Measurements from ENCODE around the gene PRUNE1. TPM values are rescaled to one million over a fixed set of nuclear protein-coding genes. Genes with fewer than 3 reads are reported as not detected.
A peak's percentile ranks its signal among the peaks of the same experiment; 100 is the strongest.

PRUNE1 gene
- total and polyA plus RNA-seq, 2 donors = 16.2 to 16.7 TPM

DNA sequence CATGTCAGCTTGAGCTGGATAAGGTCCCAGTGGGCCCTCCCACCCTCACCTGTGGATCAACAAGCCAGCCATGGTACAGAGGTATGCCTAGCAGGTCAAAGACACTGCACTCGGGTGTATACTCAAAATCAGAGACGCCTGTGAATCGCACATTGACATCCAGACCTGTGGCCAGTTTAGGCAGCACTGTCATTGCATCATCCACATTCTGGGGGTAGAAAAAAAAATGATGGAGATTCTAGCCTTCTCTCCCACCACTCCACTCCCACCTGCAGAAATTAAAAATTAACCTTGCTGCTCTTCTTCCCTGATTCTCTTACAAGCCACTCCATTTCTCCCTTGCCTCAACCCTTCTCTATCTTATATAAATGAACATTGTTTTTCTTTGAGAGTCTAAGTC lies 7.8 kb upstream of the PRUNE1 start:
- Histone ChIP-seq H3K27me3 (ENCODE audit: control insufficient read depth in 2 of 2, insufficient read depth in 1 of 2, low read length in 1 of 2) (no peaks in the 10 kb centered on the region), H3K9me3 (ENCODE audit: control insufficient read depth in 2 of 2, insufficient read depth in 1 of 2, low read length in 1 of 2) (no peaks in the 10 kb centered on the region), H3K4me3 (ENCODE audit: low read length in 2 of 2) (no peak overlapping the region), H3K27ac (ENCODE audit: low read depth in 1 of 2, low read length in 1 of 2) (no peak overlapping the region), H3K4me1 (ENCODE audit: control insufficient read depth in 2 of 2, insufficient read depth in 2 of 2, low read length in 2 of 2) (peaks cover 15 to 37% of the 10 kb centered on the region in 2 donors), H3K36me3 (ENCODE audit: control insufficient read depth in 2 of 2, insufficient read depth in 2 of 2, low read length in 1 of 2) (peaks cover 0 to 4% of the 10 kb centered on the region in 2 donors)
- no peak for DNase-seq (ENCODE audit: low read depth in 6 of 9, low spot score in 9 of 9)
- 96% methylated on average over 3 of the region's 3 CpGs for WGBS

GRCh38 chr1:151001602-151002001 lies 6.6 kb upstream of the PRUNE1 start:
- no peak overlapping the region for H3K4me3 ChIP-seq (ENCODE audit: low read length in 2 of 2)
- peaks cover 0 to 4% of the 10 kb centered on the region in 2 donors for H3K36me3 ChIP-seq (ENCODE audit: control insufficient read depth in 2 of 2, insufficient read depth in 2 of 2, low read length in 1 of 2)
- H3K27me3 ChIP-seq (ENCODE audit: control insufficient read depth in 2 of 2, insufficient read depth in 1 of 2, low read length in 1 of 2) = no peaks in the 10 kb centered on the region
- H3K9me3 ChIP-seq (ENCODE audit: control insufficient read depth in 2 of 2, insufficient read depth in 1 of 2, low read length in 1 of 2) = no peaks in the 10 kb centered on the region
- H3K4me1 ChIP-seq (ENCODE audit: control insufficient read depth in 2 of 2, insufficient read depth in 2 of 2, low read length in 2 of 2) = peaks cover 25 to 45% of the 10 kb centered on the region in 2 donors
- 97% methylated on average over 4 of the region's 4 CpGs for WGBS
- no peak overlapping the region for H3K27ac ChIP-seq (ENCODE audit: low read depth in 1 of 2, low read length in 1 of 2)
- DNase-seq (ENCODE audit: low read depth in 6 of 9, low spot score in 9 of 9) = no peak

DNA sequence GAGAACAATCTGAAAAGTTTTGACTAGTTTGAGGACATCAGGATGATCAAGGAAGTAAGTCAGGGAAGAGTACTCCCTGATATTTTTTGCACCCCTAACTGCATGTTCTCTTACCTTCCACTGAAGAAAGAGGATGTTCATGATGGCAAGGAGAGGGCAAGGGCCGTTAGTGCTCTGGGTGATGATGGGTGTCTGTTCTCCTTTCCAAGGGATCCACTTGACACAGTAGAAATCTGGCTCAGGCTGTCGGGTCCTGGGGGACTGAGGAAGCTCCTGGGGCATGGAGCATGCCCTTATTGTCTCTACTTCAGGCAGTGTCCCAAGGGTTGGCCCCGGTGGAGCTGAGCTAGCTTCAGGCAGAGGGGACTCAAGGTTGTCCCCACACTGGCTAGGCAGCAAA lies 6.2 kb upstream of the PRUNE1 start:
- Histone ChIP-seq H3K9me3 (ENCODE audit: control insufficient read depth in 2 of 2, insufficient read depth in 1 of 2, low read length in 1 of 2) (no peaks in the 10 kb centered on the region), H3K27me3 (ENCODE audit: control insufficient read depth in 2 of 2, insufficient read depth in 1 of 2, low read length in 1 of 2) (no peaks in the 10 kb centered on the region), H3K4me3 (ENCODE audit: low read length in 2 of 2) (no peak overlapping the region), H3K27ac (ENCODE audit: low read depth in 1 of 2, low read length in 1 of 2) (no peak overlapping the region), H3K36me3 (ENCODE audit: control insufficient read depth in 2 of 2, insufficient read depth in 2 of 2, low read length in 1 of 2) (peaks cover 0 to 4% of the 10 kb centered on the region in 2 donors), H3K4me1 (ENCODE audit: control insufficient read depth in 2 of 2, insufficient read depth in 2 of 2, low read length in 2 of 2) (peaks cover 30 to 49% of the 10 kb centered on the region in 2 donors)
- DNase-seq (ENCODE audit: low read depth in 6 of 9, low spot score in 9 of 9) = no peak
- 99% methylated on average over 3 of the region's 3 CpGs for WGBS

- Histone ChIP-seq H3K27ac (ENCODE audit: low read depth in 1 of 2, low read length in 1 of 2) (no peak overlapping the region), H3K27me3 (ENCODE audit: control insufficient read depth in 2 of 2, insufficient read depth in 1 of 2, low read length in 1 of 2) (no peaks in the 10 kb centered on the region), H3K36me3 (ENCODE audit: control insufficient read depth in 2 of 2, insufficient read depth in 2 of 2, low read length in 1 of 2) (peaks cover 0 to 1% of the 10 kb centered on the region in 2 donors), H3K4me1 (ENCODE audit: control insufficient read depth in 2 of 2, insufficient read depth in 2 of 2, low read length in 2 of 2) (peaks cover 33 to 55% of the 10 kb centered on the region in 2 donors), H3K9me3 (ENCODE audit: control insufficient read depth in 2 of 2, insufficient read depth in 1 of 2, low read length in 1 of 2) (no peaks in the 10 kb centered on the region), H3K4me3 (ENCODE audit: low read length in 2 of 2) (no peak overlapping the region)
- no peak for DNase-seq (ENCODE audit: low read depth in 6 of 9, low spot score in 9 of 9)
- 83% methylated on average over 2 of the region's 2 CpGs for WGBS
Observed at GRCh38 chr1:151002611-151003010, 5.6 kb upstream of the PRUNE1 start.

- Histone ChIP-seq H3K27me3 (ENCODE audit: control insufficient read depth in 2 of 2, insufficient read depth in 1 of 2, low read length in 1 of 2) (no peaks in the 10 kb centered on the region), H3K4me1 (ENCODE audit: control insufficient read depth in 2 of 2, insufficient read depth in 2 of 2, low read length in 2 of 2) (peaks cover 37 to 60% of the 10 kb centered on the region in 2 donors), H3K36me3 (ENCODE audit: control insufficient read depth in 2 of 2, insufficient read depth in 2 of 2, low read length in 1 of 2) (no peaks in the 10 kb centered on the region), H3K4me3 (ENCODE audit: low read length in 2 of 2) (no peak overlapping the region), H3K27ac (ENCODE audit: low read depth in 1 of 2, low read length in 1 of 2) (peak overlapping the region in 1 of 2 donors; percentile 21), H3K9me3 (ENCODE audit: control insufficient read depth in 2 of 2, insufficient read depth in 1 of 2, low read length in 1 of 2) (no peaks in the 10 kb centered on the region)
- DNase-seq (ENCODE audit: low read depth in 6 of 9, low spot score in 9 of 9) = peak in 3 of 9 donors; percentile 35 to 69 (median 42)
Observed at GRCh38 chr1:151003180-151003579, 5.1 kb upstream of the PRUNE1 start.

- H3K36me3 ChIP-seq (ENCODE audit: control insufficient read depth in 2 of 2, insufficient read depth in 2 of 2, low read length in 1 of 2) = no peaks in the 10 kb centered on the region
- H3K9me3 ChIP-seq (ENCODE audit: control insufficient read depth in 2 of 2, insufficient read depth in 1 of 2, low read length in 1 of 2) = no peaks in the 10 kb centered on the region
- H3K4me1 ChIP-seq (ENCODE audit: control insufficient read depth in 2 of 2, insufficient read depth in 2 of 2, low read length in 2 of 2) = peaks cover 52 to 66% of the 10 kb centered on the region in 2 donors
- 49% methylated on average over 4 of the region's 4 CpGs for WGBS
- no peak for DNase-seq (ENCODE audit: low read depth in 6 of 9, low spot score in 9 of 9)
- no peaks in the 10 kb centered on the region for H3K27me3 ChIP-seq (ENCODE audit: control insufficient read depth in 2 of 2, insufficient read depth in 1 of 2, low read length in 1 of 2)
- H3K27ac ChIP-seq (ENCODE audit: low read depth in 1 of 2, low read length in 1 of 2) = peak overlapping the region; percentile 65 to 70
- peak overlapping the region; percentile 41 to 47 for H3K4me3 ChIP-seq (ENCODE audit: low read length in 2 of 2)
Observed at GRCh38 chr1:151005729-151006319, 2.4 kb upstream of the PRUNE1 start.

GRCh38 chr1:151006327-151007052 lies 1.8 kb upstream of the PRUNE1 start, which contains the start of gene MINDY1:
TSS of gene MINDY1 (minus strand) at chr1:151006902. CDS start at chr1:151002617, 4,285 bp downstream.
- Histone ChIP-seq H3K27me3 (ENCODE audit: control insufficient read depth in 2 of 2, insufficient read depth in 1 of 2, low read length in 1 of 2) (no peaks in the 10 kb centered on the region), H3K27ac (ENCODE audit: low read depth in 1 of 2, low read length in 1 of 2) (peak within 1 kb of the TSS; percentile 84), H3K4me3 (ENCODE audit: low read length in 2 of 2) (peak within 1 kb of the TSS; percentile 41 to 47), H3K9me3 (ENCODE audit: control insufficient read depth in 2 of 2, insufficient read depth in 1 of 2, low read length in 1 of 2) (no peaks in the 10 kb centered on the region), H3K4me1 (ENCODE audit: control insufficient read depth in 2 of 2, insufficient read depth in 2 of 2, low read length in 2 of 2) (peaks cover 52 to 69% of the 10 kb centered on the region in 2 donors), H3K36me3 (ENCODE audit: control insufficient read depth in 2 of 2, insufficient read depth in 2 of 2, low read length in 1 of 2) (no peaks in the 10 kb centered on the region)
- 2% methylated on average over 18 of the region's 18 CpGs for WGBS
- DNase-seq (ENCODE audit: low read depth in 6 of 9, low spot score in 9 of 9) = peak in 3 of 9 donors; percentile 23 to 63 (median 36)

DNA sequence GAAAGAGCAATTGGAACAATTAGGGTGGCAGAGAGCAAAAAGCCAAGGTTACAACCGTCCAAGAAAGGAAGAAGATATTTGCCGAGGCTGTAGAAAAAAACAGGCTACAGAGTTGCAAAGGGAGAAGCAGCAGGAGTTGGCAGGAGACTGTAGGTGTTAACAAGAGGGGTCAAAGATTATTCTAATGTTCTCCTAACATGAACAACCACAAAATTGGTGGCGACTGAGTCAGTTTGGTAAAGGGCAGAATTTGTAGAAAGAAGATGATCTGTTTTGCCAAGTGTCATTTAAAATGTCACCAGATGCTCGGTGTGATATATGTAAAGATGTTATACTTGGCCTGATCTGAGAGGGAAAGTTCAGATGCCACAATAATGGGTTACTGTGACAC lies 401 bp upstream of the PRUNE1 start:
- peaks cover 44 to 61% of the 10 kb centered on the region in 2 donors for H3K4me1 ChIP-seq (ENCODE audit: control insufficient read depth in 2 of 2, insufficient read depth in 2 of 2, low read length in 2 of 2)

GRCh38 chr1:151009206-151009587 lies 948 bp downstream of the PRUNE1 start:
- H3K4me3 ChIP-seq (ENCODE audit: low read length in 2 of 2) = peak overlapping the region; percentile 81 to 93
- H3K27me3 ChIP-seq (ENCODE audit: control insufficient read depth in 2 of 2, insufficient read depth in 1 of 2, low read length in 1 of 2) = no peaks in the 10 kb centered on the region
- no peaks in the 10 kb centered on the region for H3K9me3 ChIP-seq (ENCODE audit: control insufficient read depth in 2 of 2, insufficient read depth in 1 of 2, low read length in 1 of 2)
- H3K4me1 ChIP-seq (ENCODE audit: control insufficient read depth in 2 of 2, insufficient read depth in 2 of 2, low read length in 2 of 2) = peaks cover 37 to 48% of the 10 kb centered on the region in 2 donors
- no peak for DNase-seq (ENCODE audit: low read depth in 6 of 9, low spot score in 9 of 9)
- WGBS = 90% methylated on average over 3 of the region's 3 CpGs
- H3K27ac ChIP-seq (ENCODE audit: low read depth in 1 of 2, low read length in 1 of 2) = no peak overlapping the region
- peaks cover 3 to 6% of the 10 kb centered on the region in 2 donors for H3K36me3 ChIP-seq (ENCODE audit: control insufficient read depth in 2 of 2, insufficient read depth in 2 of 2, low read length in 1 of 2)

More for the DNA sequence above, 401 bp upstream of the PRUNE1 start:
- H3K27ac ChIP-seq (ENCODE audit: low read depth in 1 of 2, low read length in 1 of 2) = peak overlapping the region; percentile 84
- peak overlapping the region; percentile 81 to 93 for H3K4me3 ChIP-seq (ENCODE audit: low read length in 2 of 2)
- H3K36me3 ChIP-seq (ENCODE audit: control insufficient read depth in 2 of 2, insufficient read depth in 2 of 2, low read length in 1 of 2) = peaks cover under 1 to 6% of the 10 kb centered on the region in 2 donors
- DNase-seq (ENCODE audit: low read depth in 6 of 9, low spot score in 9 of 9) = no peak
- H3K9me3 ChIP-seq (ENCODE audit: control insufficient read depth in 2 of 2, insufficient read depth in 1 of 2, low read length in 1 of 2) = no peaks in the 10 kb centered on the region
- 44% methylated on average over 4 of the region's 4 CpGs for WGBS
- no peaks in the 10 kb centered on the region for H3K27me3 ChIP-seq (ENCODE audit: control insufficient read depth in 2 of 2, insufficient read depth in 1 of 2, low read length in 1 of 2)

Data from thymus (tissue), 11 donors.